PFSK-1 (cell line): ENCODE data around the gene MUC4.
"Not testable (repeated sequence)": the region's sequence is repeated elsewhere in the genome, so short reads cannot be mapped to it uniquely, and the experiment has no call there.

Experiments
- FOXP2 ChIP-seq: optimal IDR thresholded peaks from 2 replicates; pipeline ENCODE3; 2011; ENCODE audit warnings: borderline replicate concordance, control low read depth, inconsistent platforms; ENCODE audit not compliant: insufficient read depth; ENCODE audit errors: extremely low read length, extremely low read depth
- POLR2AphosphoS5 ChIP-seq: IDR thresholded peaks from 2 replicates; pipeline ENCODE4 v1.6.1; 2012; ENCODE audit warnings: low read depth, mild to moderate bottlenecking, control low read depth, low read length, moderate library complexity
- SIN3A ChIP-seq: IDR thresholded peaks from 2 replicates; pipeline ENCODE4 v1.6.1; 2012; ENCODE audit warnings: mild to moderate bottlenecking, low read length, moderate library complexity, borderline replicate concordance; ENCODE audit not compliant: insufficient read depth
- TAF1 ChIP-seq: IDR thresholded peaks from 2 replicates; pipeline ENCODE4 v1.6.1; 2012; ENCODE audit warnings: low read length, control low read depth, borderline replicate concordance; ENCODE audit not compliant: insufficient read depth
- TF ChIP-seq, protein P1 (sequence below), 2 experiments: IDR thresholded peaks; 2 replicates each; pipeline versions ENCODE4 v1.6.1 to v1.8.0; 2011 to 2012; ENCODE audit warnings: low read depth in 2 of 2, low read length in 2 of 2, control low read depth in 1 of 2, inconsistent platforms in 1 of 2, mild to moderate bottlenecking in 1 of 2, moderate library complexity in 1 of 2; ENCODE audit not compliant: insufficient read depth in 1 of 2

The MUC4 gene

GRCh38 chr3:195731356-195731905 is 80.3 kb downstream of the MUC4 start:
- no peak for TF ChIP-seq FOXP2
- TF ChIP-seq, protein P1, sequence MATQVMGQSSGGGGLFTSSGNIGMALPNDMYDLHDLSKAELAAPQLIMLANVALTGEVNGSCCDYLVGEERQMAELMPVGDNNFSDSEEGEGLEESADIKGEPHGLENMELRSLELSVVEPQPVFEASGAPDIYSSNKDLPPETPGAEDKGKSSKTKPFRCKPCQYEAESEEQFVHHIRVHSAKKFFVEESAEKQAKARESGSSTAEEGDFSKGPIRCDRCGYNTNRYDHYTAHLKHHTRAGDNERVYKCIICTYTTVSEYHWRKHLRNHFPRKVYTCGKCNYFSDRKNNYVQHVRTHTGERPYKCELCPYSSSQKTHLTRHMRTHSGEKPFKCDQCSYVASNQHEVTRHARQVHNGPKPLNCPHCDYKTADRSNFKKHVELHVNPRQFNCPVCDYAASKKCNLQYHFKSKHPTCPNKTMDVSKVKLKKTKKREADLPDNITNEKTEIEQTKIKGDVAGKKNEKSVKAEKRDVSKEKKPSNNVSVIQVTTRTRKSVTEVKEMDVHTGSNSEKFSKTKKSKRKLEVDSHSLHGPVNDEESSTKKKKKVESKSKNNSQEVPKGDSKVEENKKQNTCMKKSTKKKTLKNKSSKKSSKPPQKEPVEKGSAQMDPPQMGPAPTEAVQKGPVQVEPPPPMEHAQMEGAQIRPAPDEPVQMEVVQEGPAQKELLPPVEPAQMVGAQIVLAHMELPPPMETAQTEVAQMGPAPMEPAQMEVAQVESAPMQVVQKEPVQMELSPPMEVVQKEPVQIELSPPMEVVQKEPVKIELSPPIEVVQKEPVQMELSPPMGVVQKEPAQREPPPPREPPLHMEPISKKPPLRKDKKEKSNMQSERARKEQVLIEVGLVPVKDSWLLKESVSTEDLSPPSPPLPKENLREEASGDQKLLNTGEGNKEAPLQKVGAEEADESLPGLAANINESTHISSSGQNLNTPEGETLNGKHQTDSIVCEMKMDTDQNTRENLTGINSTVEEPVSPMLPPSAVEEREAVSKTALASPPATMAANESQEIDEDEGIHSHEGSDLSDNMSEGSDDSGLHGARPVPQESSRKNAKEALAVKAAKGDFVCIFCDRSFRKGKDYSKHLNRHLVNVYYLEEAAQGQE (IDR thresholded peaks at IDR 0.05; ENCODE audit: insufficient read depth in 1 of 2, low read depth in 2 of 2, low read length in 2 of 2) = no peak
- no peak for TF ChIP-seq POLR2AphosphoS5
- TF ChIP-seq SIN3A = no peak
- TF ChIP-seq TAF1 = no peak

GRCh38 chr3:195729476-195730251 is 82.1 kb downstream of the MUC4 start:
- TF ChIP-seq POLR2AphosphoS5 = no peak
- TF ChIP-seq TAF1 = no peak
- TF ChIP-seq, protein P1 (IDR thresholded peaks at IDR 0.05; ENCODE audit: insufficient read depth in 1 of 2, low read depth in 2 of 2, low read length in 2 of 2) = no peak
- TF ChIP-seq SIN3A = no peak
- no peak for TF ChIP-seq FOXP2

DNA sequence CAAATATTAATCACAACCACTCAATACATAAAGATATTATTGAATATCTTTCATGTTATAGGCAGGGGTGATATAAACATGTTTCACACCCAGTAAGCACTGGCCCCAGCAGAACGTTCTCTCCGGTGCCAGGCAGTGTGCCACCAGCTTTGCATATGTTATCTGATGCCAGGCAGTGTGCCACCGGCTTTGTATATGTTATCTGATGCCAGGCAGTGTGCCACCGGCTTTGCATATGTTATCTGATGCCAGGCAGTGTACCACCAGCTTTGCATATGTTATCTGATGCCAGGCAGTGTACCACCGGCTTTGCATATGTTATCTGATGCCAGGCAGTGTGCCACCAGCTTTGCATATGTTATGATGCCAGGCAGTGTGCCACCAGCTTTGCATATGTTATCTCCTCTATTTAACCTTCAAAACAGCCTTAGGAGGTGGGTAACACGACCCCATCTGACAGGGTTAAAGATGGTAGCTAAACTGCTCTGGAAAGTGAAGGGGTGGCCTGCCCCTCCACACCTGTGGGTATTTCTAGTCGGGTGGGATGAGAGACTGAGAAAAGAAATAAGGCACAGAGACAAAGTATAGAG is 84.0 kb downstream of the MUC4 start:
- TF ChIP-seq FOXP2 (no peak), POLR2AphosphoS5 (no peak), TAF1 (no peak), SIN3A (no peak)
- TF ChIP-seq, protein P1 (IDR thresholded peaks at IDR 0.05; ENCODE audit: insufficient read depth in 1 of 2, low read depth in 2 of 2, low read length in 2 of 2) = no peak

DNA sequence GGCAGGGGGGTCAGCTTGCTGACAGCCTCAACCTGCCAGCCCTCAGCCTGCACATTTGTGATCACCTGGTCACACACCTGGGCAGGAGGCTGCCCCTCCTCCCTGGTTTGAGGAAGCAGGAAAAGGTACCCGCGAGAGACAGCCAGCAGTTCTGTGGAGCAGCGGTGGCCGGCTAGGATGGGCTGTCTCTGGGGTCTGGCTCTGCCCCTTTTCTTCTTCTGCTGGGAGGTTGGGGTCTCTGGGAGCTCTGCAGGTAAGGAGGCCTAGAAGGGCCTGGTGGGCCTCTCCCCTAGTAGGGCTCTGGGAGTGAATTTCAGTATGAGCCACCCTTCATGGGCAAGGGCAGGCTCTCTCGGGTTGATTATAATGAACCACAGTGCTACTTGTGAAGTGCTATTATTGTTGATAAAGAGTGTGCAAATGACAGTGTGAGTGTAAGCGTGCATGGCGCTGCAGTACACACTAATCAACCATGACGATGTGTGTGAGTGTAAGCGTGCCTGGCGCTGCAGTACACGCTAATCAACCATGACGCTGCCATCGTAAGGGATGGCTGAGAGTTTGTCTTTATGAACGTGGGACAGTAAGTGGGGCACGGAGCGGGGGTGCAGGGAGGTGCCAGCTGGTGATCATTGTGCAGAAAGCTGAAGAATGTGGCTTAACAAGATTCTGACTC is 90.8 kb downstream of the MUC4 start, which contains the start of gene MUC20:
Gene MUC20, plus strand, starts transcription at position 148 of the 676 bp plus-strand sequence. Its CDS starts 30 bp downstream, at position 178.
- TF ChIP-seq, protein P1 (IDR thresholded peaks at IDR 0.05; ENCODE audit: insufficient read depth in 1 of 2, low read depth in 2 of 2, low read length in 2 of 2) = not testable (repeated sequence)
- not testable (repeated sequence) for TF ChIP-seq POLR2AphosphoS5, TAF1
